HG02884 (cell line): ENCODE measurements around the gene ZNF554.

Source experiments
- ATAC-seq: cut with Tn5 transposase; IDR thresholded peaks from one replicate; pipeline ENCODE4 v1.9.1; 2021; ENCODE audit warnings: mild to moderate bottlenecking, moderate library complexity; ENCODE audit not compliant: unreplicated experiment

Gene ZNF554

DNA sequence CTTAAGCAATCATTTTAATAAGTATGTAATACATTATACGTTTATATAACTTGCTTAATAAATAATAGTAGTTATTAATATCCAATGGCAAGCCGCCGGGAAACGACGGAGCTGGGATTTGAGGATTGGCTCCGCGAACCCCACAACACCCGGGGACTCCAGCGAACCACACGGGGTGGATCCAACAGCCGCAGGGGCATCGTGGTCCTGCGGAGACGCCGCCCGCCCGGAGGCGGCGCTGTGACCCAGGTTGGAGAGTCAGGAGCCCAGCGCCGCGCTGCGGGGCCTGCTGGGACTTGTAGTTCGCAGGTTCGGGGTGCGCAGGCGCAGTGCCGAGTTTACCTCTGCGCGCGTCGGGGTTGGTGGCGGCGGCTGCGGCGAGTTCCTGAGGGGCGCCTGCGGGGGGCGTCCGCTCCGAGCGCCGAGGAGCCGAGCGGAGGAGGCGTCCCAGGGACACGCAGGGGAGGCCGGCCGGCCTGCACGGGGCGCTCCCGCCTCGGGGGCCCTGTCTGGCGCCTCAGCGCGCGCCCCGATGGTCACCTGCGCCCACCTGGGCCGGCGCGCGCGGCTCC, at the start of gene ZNF554:
Gene ZNF554, plus strand, starts transcription at position 329 of the 572 bp plus-strand sequence. Its CDS starts 204 bp downstream, at position 533.
- peak; percentile 68 for ATAC-seq

DNA sequence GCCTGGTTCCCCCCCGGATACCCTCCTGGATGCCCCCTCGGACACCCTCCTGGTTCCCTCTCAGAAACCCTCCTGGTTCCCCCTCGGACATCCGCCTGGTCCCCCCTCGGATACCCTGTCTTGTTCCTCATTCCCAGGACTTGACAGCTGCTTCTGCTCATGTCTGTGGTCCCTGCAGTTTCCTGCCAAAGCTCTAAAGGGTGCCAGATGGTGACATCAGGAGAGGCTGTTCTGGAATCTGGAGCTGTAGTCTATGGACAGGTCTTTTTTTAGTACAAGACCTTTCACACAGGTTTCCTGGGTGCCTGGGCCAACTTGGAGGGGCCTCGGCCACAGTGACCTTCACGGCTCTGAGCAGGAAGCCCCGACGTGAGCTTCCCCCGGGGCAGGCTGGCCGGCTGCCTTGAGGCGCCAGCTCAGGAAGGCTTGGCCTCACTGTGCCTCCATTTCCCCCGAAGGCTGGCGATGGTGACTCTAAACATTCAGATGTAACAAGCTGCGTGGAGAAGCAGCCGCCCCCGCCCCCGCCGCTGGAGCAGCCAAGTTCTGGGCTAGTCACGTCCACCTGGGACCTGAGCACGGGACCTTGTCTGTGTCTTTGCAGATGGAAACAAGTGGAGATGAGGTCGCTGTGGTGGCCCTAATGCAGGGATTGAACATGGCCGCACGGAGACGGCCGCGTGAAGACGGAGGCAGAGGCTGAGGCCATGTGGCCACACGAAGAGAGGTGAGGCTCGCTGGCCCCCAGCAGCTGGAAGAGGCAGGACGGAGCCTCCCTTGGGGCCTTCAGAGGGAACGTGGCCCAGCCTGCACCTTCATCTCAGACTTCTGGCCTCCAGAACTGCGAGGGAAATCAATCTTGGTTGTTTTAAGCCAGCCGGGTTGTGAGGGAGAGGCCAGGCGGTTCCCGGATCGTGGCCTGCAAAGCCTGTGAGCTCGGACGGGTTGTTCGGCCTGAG, 49.3 kb upstream of the ZNF554 start:
- ATAC-seq: no peak

DNA sequence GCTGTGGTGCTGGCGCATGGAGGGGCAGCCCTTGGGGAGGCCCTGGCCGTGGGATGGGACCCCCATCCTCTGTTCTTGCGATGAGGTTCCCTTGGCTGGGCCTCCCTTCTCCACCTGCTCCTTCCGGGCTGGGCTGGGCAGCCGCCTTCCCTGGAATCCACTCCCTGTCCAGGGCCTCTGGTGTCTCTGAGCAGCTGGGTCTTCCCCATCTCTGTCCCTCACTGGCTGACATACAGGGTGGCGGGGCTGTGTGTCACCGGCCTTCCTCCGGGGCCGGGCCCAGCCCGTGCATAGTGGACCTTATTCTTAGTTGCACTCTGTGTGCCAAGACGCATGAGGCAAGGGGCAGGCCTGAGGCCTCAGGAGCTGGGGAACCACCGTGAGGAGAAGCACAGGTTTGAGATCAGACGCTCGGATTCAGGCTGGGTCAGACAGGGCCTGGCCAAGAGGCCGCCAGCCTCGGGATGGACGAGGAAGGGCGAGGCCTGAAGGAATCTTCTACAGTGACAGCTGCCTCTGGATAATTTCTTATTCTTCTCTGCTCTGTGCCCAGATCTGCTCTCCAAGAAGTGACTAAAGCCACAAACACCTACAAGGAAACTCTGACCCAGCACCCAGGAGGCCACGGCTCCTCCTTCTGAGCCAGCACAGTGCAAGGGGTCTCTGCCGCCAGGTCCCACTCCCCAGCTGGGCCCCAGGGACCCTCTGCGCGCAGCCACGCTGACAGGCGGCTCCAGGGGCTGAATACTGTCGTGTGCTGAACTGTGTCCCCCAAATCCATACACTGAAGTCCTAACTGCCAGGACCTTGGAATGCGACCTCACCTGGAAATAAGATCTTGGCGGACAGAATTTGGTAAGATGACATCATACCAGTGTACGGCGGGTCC, 47.6 kb upstream of the ZNF554 start:
- no peak for ATAC-seq

DNA sequence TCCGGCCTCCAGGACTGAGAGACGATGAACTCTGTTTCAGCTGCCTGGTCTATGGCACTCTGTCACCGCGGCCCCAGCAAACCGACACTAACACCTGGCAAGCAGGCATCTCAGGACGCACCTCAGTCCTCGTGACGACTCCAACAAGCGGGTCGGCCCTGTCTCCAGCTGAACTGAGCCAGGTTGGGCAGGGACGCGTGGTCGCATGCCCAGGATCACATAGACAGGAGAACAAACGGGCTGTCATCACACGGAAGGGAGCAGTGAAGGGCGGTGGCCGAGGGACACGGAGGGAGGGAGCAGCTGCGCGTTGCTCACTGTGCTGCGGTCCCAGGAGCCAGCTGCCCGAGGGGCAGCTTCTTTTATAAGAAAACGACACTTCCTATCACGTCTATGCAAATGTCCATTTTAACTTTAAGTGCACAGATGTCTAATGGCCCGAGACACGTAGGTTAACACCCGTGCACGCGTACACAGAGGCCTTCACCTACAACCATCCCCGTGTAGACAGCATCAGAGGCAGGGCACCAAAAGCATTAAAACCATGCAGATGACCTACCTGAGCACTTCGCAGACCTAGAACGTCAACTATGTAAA, 45.5 kb upstream of the ZNF554 start:
- no peak for ATAC-seq

DNA sequence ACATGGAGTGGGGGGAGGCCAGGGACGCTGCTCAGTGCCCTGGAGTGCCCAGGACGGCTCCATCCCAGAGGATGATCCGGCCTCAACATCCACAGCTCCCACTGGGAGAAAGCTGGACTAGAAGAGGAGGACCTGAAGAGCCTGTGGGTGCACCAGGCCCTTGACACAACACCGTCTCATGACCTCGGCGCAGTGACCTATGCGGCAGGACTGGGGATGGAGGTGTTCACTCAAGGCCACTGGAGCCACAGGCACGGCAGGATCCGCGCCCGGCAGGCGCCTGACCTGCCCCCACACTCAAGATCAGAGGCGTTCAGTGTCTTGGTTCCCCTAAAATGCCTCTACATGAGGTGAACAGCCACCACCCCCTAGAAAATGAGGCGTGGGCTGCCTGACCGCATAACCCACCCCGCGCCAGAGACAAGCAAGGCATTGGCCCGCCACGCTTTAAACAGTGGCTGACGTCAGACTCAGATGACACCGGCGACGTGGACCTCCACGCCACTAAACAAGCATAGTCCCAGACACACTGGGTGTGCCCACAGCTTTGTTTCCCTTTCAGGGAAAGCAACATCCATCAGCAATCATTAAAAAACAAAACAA, 44.6 kb upstream of the ZNF554 start:
- ATAC-seq: no peak

DNA sequence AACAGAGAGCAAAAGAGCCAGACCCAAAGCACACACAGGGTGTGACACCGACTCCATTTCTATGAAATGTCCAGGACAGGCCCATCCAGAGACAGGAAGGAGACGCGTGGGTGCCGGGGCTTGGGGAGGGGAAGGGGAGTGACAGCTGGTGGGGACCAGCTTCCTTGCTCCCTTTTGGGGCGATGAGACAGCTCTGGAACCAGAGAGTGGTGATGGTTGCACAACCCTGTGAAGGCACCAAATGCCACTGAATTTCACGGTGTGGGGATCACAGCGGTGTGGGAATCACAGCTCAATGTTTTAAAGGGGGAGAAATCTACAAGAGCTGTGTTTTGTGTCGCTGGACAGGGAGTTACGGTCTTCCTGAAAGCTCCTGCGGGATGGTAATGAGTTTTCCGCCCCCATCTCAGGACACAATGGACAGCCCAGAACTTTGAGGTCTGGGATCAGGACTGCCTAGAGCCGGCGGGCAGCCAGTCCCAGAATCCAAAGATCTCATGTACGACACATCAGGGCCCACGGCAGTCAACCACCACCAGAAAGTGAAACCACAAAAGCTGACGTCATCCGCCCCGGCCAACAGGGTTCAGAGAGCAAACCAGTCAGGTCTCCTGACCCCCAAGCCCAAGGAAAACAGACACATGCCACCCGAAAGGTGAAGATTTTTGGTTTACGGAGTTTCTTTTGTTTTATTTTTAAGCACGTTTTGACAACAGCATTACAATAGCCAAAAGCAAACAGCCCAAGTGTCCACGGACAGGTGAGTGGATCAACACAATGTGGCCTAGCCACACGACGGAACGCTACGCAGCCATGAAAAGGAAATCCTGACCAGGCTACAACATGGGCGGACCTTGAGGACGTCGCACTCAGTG, 43.9 kb upstream of the ZNF554 start:
- ATAC-seq: no peak

DNA sequence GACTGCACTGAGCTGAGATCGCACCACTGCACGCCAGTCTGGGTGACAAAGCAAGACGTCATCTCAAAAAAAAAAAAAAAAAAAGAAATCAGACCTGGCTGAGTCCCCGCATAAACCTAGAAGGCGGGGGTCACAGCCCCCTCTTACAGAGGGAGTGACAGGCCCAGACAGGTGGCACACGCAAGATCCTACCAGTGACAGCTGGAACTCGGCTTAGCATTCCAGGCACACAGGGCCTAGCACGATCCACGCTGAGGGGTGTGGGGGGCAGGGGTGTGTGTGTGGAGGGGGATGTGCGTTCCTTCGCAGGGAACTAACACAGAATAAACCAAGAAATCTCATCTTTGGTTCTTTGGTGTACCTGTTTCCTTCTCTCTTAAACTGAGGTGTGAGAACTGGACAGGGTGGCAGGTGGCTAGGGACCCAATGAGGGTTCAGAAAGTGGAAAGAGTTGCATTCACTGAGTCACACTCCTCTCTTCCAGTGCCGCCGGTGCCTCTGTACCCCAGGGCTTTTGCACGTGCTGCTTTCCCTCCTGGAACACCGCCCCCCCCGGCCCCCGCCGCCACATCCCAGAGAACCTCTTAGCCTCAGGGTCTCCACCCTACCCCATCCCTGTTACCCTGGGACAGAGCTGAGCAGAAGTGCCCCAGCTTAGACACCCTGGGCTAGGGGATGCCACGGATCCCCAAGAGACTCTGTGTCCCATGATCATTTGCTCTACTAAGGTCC, 41.5 kb upstream of the ZNF554 start:
- ATAC-seq: no peak

GRCh38 chr19:2779121-2779740, 40.4 kb upstream of the ZNF554 start:
- no peak for ATAC-seq

- ATAC-seq: no peak
These were observed 39.4 kb upstream of the ZNF554 start for GRCh38 chr19:2780284-2780683.

DNA sequence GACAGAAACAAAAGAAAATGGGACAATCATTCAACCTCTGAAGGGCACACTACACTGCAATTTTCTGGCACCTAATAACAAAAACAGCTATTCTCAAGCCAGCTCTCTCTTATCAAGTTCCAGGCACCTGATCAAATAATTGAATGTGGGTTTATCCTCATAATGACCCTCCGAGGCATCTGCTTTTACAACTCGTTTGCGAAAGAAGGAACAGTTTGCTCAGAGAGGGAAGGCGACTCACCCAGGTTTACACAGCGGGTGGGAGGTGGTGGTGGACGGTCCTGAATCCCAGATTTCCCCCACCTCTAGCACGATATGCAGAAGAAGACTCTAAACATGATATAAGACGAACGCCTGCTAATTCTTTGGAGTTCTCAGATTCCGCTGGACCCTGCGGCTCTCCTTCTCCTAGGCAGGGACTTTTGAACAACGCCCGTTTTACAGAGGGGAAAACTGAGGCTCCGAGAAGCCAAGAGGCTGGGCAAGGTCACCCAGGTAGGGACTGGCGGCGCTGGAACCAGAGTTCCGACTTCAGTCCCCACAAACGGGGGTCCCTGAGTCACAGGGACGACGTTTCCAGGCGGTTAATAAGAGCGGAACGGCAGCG, 37.2 kb upstream of the ZNF554 start:
- ATAC-seq: no peak

- ATAC-seq: peak; percentile 54
These were observed 36.5 kb upstream of the ZNF554 start, which contains the start of gene SGTA for GRCh38 chr19:2782936-2783780. TSS of gene SGTA (minus strand) at chr19:2783273. CDS start at chr19:2769068, 14,205 bp downstream.

- no peak for ATAC-seq
These were observed 35.9 kb upstream of the ZNF554 start for GRCh38 chr19:2783781-2784145.

DNA sequence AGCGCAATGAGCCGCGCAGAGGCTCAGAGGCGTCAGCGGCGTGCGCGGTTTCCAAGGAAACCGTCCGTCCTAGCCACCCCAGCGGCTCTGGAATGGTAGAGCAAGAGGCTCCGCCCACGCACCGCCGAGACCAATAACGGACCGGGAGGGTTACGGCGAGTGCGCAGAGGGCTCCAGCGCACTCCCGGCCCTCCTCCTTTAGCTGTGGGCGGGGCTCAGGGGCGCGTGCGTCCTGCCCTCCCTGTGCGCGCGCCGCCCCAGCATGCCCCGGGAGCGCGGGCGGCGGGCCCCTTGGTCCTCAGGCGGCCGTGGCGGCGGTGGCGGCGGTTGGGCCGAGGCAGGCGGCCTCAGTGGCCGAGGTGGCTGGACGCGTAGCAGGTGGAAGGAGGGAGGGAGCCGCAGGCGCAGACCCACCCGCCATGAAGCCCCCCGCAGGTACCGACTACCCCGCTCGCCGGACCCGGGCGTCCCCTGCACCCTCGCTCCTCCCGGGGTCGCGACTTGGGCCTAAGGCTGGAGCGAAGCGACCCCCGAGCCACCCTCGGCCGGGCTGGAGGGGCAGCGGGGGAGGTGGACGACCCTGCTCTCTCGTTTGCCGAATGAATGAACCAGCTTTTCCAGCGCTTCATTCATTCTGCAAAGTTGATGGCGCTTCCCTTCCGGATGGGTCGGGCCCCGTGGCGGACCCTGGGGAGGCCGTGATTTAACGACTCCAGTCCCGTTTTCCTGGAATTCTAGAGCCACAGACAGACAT, 34.2 kb upstream of the ZNF554 start, which contains the start of gene THOP1:
Gene THOP1, plus strand, starts transcription at position 260 of the 754 bp plus-strand sequence. Its CDS starts 160 bp downstream, at position 420.
- peak; percentile 58 for ATAC-seq

DNA sequence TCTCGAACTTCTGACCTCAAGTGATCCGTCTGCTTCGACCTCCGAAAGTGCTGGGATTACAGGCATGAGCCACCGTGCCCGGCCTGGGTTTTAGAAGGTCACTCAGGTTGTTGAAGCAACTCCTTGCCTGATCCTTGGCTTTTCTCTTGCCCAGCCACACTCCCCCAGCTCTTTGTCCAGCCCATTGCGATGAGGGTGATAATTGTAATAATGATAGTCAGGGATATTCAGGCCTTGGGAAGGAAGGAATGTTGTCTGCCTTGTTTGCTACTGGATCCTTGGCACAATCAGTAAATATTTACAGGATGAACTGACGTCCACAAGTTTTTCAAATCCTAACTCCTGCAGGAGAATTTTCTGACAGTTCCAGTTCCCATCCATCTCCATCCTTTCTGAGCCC, 32.6 kb upstream of the ZNF554 start:
- no peak for ATAC-seq

DNA sequence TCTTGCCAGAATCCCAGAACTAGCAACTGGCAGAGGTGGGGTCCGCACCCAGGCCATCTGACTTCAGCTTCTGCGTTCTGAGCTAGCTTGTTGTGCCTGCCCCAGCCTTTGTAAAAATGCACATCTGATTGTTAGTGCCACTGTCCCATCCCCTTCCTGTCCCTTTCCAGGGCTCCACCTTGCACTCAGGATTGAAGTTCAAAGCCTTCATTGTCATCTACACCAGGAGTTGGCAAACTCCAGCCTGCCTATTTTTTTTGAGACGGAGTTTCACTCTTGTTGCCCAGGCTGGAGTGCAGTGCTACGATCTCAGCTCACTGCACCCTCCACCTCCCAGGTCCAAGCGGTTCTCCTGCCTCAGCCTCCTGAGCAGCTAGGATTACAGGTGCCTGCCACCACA, 31.4 kb upstream of the ZNF554 start:
- no peak for ATAC-seq

GRCh38 chr19:2790194-2790556, 29.5 kb upstream of the ZNF554 start:
- ATAC-seq: no peak
